Measurements from ENCODE around the gene SNX13.

DNA sequence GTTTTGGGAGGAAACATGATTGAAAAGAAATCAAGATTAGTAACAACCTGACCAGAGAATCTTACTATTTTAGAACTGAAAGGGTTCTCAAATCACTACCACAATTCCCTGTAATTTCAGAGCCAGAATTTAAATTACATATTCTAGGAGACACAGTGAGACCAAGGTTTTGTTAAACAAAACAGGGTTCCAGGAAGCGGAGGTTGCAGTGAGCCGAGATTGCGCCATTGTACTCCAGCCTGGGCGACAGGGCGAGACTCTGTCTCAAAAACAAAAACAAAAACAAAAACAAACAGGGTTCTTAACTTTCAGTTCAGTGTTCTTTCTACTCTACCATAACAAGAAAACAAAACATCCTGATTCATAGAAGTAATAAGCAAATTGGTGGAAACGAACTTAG, 57.6 kb downstream of the SNX13 start:
- TF ChIP-seq POLR2AphosphoS5 (IDR thresholded peaks at IDR 0.05; ENCODE audit: low read depth): no peak
- TF ChIP-seq, protein P1, sequence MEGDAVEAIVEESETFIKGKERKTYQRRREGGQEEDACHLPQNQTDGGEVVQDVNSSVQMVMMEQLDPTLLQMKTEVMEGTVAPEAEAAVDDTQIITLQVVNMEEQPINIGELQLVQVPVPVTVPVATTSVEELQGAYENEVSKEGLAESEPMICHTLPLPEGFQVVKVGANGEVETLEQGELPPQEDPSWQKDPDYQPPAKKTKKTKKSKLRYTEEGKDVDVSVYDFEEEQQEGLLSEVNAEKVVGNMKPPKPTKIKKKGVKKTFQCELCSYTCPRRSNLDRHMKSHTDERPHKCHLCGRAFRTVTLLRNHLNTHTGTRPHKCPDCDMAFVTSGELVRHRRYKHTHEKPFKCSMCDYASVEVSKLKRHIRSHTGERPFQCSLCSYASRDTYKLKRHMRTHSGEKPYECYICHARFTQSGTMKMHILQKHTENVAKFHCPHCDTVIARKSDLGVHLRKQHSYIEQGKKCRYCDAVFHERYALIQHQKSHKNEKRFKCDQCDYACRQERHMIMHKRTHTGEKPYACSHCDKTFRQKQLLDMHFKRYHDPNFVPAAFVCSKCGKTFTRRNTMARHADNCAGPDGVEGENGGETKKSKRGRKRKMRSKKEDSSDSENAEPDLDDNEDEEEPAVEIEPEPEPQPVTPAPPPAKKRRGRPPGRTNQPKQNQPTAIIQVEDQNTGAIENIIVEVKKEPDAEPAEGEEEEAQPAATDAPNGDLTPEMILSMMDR (conservative IDR thresholded peaks at IDR 0.05; ENCODE audit: low read depth in 2 of 2): no peak
- TF ChIP-seq, protein P2, sequence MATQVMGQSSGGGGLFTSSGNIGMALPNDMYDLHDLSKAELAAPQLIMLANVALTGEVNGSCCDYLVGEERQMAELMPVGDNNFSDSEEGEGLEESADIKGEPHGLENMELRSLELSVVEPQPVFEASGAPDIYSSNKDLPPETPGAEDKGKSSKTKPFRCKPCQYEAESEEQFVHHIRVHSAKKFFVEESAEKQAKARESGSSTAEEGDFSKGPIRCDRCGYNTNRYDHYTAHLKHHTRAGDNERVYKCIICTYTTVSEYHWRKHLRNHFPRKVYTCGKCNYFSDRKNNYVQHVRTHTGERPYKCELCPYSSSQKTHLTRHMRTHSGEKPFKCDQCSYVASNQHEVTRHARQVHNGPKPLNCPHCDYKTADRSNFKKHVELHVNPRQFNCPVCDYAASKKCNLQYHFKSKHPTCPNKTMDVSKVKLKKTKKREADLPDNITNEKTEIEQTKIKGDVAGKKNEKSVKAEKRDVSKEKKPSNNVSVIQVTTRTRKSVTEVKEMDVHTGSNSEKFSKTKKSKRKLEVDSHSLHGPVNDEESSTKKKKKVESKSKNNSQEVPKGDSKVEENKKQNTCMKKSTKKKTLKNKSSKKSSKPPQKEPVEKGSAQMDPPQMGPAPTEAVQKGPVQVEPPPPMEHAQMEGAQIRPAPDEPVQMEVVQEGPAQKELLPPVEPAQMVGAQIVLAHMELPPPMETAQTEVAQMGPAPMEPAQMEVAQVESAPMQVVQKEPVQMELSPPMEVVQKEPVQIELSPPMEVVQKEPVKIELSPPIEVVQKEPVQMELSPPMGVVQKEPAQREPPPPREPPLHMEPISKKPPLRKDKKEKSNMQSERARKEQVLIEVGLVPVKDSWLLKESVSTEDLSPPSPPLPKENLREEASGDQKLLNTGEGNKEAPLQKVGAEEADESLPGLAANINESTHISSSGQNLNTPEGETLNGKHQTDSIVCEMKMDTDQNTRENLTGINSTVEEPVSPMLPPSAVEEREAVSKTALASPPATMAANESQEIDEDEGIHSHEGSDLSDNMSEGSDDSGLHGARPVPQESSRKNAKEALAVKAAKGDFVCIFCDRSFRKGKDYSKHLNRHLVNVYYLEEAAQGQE (IDR thresholded peaks at IDR 0.05; ENCODE audit: unreplicated experiment): no peak
- TF ChIP-seq EZH2 (IDR thresholded peaks at IDR 0.05; ENCODE audit: low read depth, unreplicated experiment): no peak
- TF ChIP-seq CREB1 (CRISPR knock-in tag; IDR thresholded peaks at IDR 0.05; ENCODE audit: low read depth): no peak
- TF ChIP-seq, protein P3, sequence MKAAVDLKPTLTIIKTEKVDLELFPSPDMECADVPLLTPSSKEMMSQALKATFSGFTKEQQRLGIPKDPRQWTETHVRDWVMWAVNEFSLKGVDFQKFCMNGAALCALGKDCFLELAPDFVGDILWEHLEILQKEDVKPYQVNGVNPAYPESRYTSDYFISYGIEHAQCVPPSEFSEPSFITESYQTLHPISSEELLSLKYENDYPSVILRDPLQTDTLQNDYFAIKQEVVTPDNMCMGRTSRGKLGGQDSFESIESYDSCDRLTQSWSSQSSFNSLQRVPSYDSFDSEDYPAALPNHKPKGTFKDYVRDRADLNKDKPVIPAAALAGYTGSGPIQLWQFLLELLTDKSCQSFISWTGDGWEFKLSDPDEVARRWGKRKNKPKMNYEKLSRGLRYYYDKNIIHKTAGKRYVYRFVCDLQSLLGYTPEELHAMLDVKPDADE (IDR thresholded peaks at IDR 0.05): no peak
- TF ChIP-seq EZH2phosphoT487 (IDR thresholded peaks at IDR 0.05; ENCODE audit: unreplicated experiment): no peak
- TF ChIP-seq, protein P4, sequence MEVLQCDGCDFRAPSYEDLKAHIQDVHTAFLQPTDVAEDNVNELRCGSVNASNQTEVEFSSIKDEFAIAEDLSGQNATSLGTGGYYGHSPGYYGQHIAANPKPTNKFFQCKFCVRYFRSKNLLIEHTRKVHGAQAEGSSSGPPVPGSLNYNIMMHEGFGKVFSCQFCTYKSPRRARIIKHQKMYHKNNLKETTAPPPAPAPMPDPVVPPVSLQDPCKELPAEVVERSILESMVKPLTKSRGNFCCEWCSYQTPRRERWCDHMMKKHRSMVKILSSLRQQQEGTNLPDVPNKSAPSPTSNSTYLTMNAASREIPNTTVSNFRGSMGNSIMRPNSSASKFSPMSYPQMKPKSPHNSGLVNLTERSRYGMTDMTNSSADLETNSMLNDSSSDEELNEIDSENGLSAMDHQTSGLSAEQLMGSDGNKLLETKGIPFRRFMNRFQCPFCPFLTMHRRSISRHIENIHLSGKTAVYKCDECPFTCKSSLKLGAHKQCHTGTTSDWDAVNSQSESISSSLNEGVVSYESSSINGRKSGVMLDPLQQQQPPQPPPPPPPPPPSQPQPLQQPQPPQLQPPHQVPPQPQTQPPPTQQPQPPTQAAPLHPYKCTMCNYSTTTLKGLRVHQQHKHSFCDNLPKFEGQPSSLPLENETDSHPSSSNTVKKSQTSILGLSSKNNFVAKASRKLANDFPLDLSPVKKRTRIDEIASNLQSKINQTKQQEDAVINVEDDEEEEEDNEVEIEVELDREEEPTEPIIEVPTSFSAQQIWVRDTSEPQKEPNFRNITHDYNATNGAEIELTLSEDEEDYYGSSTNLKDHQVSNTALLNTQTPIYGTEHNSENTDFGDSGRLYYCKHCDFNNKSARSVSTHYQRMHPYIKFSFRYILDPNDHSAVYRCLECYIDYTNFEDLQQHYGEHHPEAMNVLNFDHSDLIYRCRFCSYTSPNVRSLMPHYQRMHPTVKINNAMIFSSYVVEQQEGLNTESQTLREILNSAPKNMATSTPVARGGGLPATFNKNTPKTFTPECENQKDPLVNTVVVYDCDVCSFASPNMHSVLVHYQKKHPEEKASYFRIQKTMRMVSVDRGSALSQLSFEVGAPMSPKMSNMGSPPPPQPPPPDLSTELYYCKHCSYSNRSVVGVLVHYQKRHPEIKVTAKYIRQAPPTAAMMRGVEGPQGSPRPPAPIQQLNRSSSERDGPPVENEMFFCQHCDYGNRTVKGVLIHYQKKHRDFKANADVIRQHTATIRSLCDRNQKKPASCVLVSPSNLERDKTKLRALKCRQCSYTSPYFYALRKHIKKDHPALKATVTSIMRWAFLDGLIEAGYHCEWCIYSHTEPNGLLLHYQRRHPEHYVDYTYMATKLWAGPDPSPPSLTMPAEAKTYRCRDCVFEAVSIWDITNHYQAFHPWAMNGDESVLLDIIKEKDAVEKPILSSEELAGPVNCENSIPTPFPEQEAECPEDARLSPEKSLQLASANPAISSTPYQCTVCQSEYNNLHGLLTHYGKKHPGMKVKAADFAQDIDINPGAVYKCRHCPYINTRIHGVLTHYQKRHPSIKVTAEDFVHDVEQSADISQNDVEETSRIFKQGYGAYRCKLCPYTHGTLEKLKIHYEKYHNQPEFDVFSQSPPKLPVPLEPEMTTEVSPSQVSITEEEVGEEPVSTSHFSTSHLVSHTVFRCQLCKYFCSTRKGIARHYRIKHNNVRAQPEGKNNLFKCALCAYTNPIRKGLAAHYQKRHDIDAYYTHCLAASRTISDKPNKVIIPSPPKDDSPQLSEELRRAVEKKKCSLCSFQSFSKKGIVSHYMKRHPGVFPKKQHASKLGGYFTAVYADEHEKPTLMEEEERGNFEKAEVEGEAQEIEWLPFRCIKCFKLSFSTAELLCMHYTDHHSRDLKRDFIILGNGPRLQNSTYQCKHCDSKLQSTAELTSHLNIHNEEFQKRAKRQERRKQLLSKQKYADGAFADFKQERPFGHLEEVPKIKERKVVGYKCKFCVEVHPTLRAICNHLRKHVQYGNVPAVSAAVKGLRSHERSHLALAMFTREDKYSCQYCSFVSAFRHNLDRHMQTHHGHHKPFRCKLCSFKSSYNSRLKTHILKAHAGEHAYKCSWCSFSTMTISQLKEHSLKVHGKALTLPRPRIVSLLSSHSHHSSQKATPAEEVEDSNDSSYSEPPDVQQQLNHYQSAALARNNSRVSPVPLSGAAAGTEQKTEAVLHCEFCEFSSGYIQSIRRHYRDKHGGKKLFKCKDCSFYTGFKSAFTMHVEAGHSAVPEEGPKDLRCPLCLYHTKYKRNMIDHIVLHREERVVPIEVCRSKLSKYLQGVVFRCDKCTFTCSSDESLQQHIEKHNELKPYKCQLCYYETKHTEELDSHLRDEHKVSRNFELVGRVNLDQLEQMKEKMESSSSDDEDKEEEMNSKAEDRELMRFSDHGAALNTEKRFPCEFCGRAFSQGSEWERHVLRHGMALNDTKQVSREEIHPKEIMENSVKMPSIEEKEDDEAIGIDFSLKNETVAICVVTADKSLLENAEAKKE (CRISPR knock-in tag; IDR thresholded peaks at IDR 0.05): no peak
- TF ChIP-seq ZNF331 (CRISPR knock-in tag; IDR thresholded peaks at IDR 0.05; ENCODE audit: low read depth): no peak
- no peak for TF ChIP-seq NANOG (IDR thresholded peaks at IDR 0.05; ENCODE audit: borderline replicate concordance)
- no peak for TF ChIP-seq JUNB (IDR thresholded peaks at IDR 0.05; ENCODE audit: unreplicated experiment)
- no peak for TF ChIP-seq STAT1 (IDR thresholded peaks at IDR 0.05; ENCODE audit: unreplicated experiment)

All from GM23338 (cell line).